ENCODE results near the gene KRT83. TPM values are rescaled to one million over a fixed set of nuclear protein-coding genes. Genes with fewer than 3 reads are reported as not detected.
"Not testable (repeated sequence)": the region's sequence is repeated elsewhere in the genome, so short reads cannot be mapped to it uniquely, and the experiment has no call there.

KRT83 gene
- total RNA-seq, 2 donors from 2014 or later = not detected

- Mint-ChIP-seq H3K27ac (no peak overlapping the region), H3K9me3 (no peaks in the 10 kb centered on the region), H3K27me3 (ENCODE audit: low read depth) (peaks cover 68% of the 10 kb centered on the region), H3K4me1 (ENCODE audit: low read depth) (peaks cover 24% of the 10 kb centered on the region), H3K4me3 (peak overlapping the region; percentile 65 to 66), H3K36me3 (ENCODE audit: insufficient read depth in 2 of 2) (no peaks in the 10 kb centered on the region)
- ATAC-seq (replicated peaks in 1 of 2) (peak; percentile 85 to 91), DNase-seq (peak; percentile 66)
Measured at GRCh38 chr12:52307836-52308805, 13.1 kb downstream of the KRT83 start.

- Mint-ChIP-seq H3K36me3 (ENCODE audit: insufficient read depth in 2 of 2) (no peaks in the 10 kb centered on the region), H3K4me3 (no peak overlapping the region), H3K27me3 (ENCODE audit: low read depth) (peaks cover 59% of the 10 kb centered on the region), H3K27ac (no peak overlapping the region), H3K4me1 (ENCODE audit: low read depth) (peaks cover 24% of the 10 kb centered on the region), H3K9me3 (no peaks in the 10 kb centered on the region)
- ATAC-seq (replicated peaks in 1 of 2) (no peak), DNase-seq (no peak)
Measured at GRCh38 chr12:52306731-52307130, 14.5 kb downstream of the KRT83 start.

GRCh38 chr12:52305921-52306705, 15.1 kb downstream of the KRT83 start:
- Mint-ChIP-seq H3K27me3 (ENCODE audit: low read depth) (peaks cover 59% of the 10 kb centered on the region), H3K27ac (no peak overlapping the region)
- DNase-seq = no peak

GRCh38 chr12:52304941-52305411, 16.2 kb downstream of the KRT83 start:
- not testable (repeated sequence) for H3K9me3 Mint-ChIP-seq; H3K27ac Mint-ChIP-seq; H3K4me3 Mint-ChIP-seq; H3K36me3 Mint-ChIP-seq (ENCODE audit: insufficient read depth in 2 of 2)
- H3K27me3 Mint-ChIP-seq (ENCODE audit: low read depth) = peaks cover 54% of the 10 kb centered on the region
- ATAC-seq (replicated peaks in 1 of 2) (peak; percentile 60 to 66), DNase-seq (peak; percentile 14 to 38)
- peaks cover 24% of the 10 kb centered on the region for H3K4me1 Mint-ChIP-seq (ENCODE audit: low read depth)

More at GRCh38 chr12:52305921-52306705, 15.1 kb downstream of the KRT83 start:
- Mint-ChIP-seq H3K4me1 (ENCODE audit: low read depth) (peaks cover 24% of the 10 kb centered on the region), H3K36me3 (ENCODE audit: insufficient read depth in 2 of 2) (no peaks in the 10 kb centered on the region), H3K9me3 (no peaks in the 10 kb centered on the region), H3K4me3 (no peak overlapping the region)
- no peak for ATAC-seq (replicated peaks in 1 of 2)

GRCh38 chr12:52302242-52302914, 18.8 kb downstream of the KRT83 start:
- H3K36me3 Mint-ChIP-seq (ENCODE audit: insufficient read depth in 2 of 2); ATAC-seq (replicated peaks in 1 of 2); H3K9me3 Mint-ChIP-seq; H3K4me3 Mint-ChIP-seq; DNase-seq; H3K27ac Mint-ChIP-seq: not testable (repeated sequence)
- peaks cover 13% of the 10 kb centered on the region for H3K4me1 Mint-ChIP-seq (ENCODE audit: low read depth)
- H3K27me3 Mint-ChIP-seq (ENCODE audit: low read depth) = peaks cover 41% of the 10 kb centered on the region

GRCh38 chr12:52301721-52302120, 19.5 kb downstream of the KRT83 start:
- H3K36me3 Mint-ChIP-seq (ENCODE audit: insufficient read depth in 2 of 2); H3K9me3 Mint-ChIP-seq; H3K4me3 Mint-ChIP-seq; ATAC-seq (replicated peaks in 1 of 2); DNase-seq; H3K27ac Mint-ChIP-seq: not testable (repeated sequence)
- Mint-ChIP-seq H3K4me1 (ENCODE audit: low read depth) (peaks cover 13% of the 10 kb centered on the region), H3K27me3 (ENCODE audit: low read depth) (peaks cover 40% of the 10 kb centered on the region)

GRCh38 chr12:52300796-52301691, 20.2 kb downstream of the KRT83 start:
- Mint-ChIP-seq H3K27me3 (ENCODE audit: low read depth) (peaks cover 34% of the 10 kb centered on the region), H3K36me3 (ENCODE audit: insufficient read depth in 2 of 2) (no peaks in the 10 kb centered on the region), H3K4me1 (ENCODE audit: low read depth) (peaks cover 13% of the 10 kb centered on the region), H3K4me3 (no peak overlapping the region), H3K27ac (no peak overlapping the region), H3K9me3 (no peaks in the 10 kb centered on the region)
- DNase-seq (no peak), ATAC-seq (replicated peaks in 1 of 2) (no peak)

- Mint-ChIP-seq H3K4me1 (ENCODE audit: low read depth) (no peaks in the 10 kb centered on the region), H3K36me3 (ENCODE audit: insufficient read depth in 2 of 2) (no peaks in the 10 kb centered on the region), H3K27ac (no peak overlapping the region), H3K4me3 (no peak overlapping the region), H3K9me3 (no peaks in the 10 kb centered on the region), H3K27me3 (ENCODE audit: low read depth) (peaks cover 24% of the 10 kb centered on the region)
- ATAC-seq (replicated peaks in 1 of 2) (no peak), DNase-seq (no peak)
Measured at GRCh38 chr12:52298677-52299190, 22.5 kb downstream of the KRT83 start.

GRCh38 chr12:52296572-52297215, 24.5 kb downstream of the KRT83 start:
- no peak for ATAC-seq (replicated peaks in 1 of 2)
- Mint-ChIP-seq H3K9me3 (no peaks in the 10 kb centered on the region), H3K4me1 (ENCODE audit: low read depth) (no peaks in the 10 kb centered on the region), H3K36me3 (ENCODE audit: insufficient read depth in 2 of 2) (no peaks in the 10 kb centered on the region), H3K27ac (no peak overlapping the region), H3K4me3 (no peak overlapping the region), H3K27me3 (ENCODE audit: low read depth) (peaks cover 32% of the 10 kb centered on the region)
- no peak for DNase-seq

GRCh38 chr12:52295663-52296062, 25.5 kb downstream of the KRT83 start:
- no peaks in the 10 kb centered on the region for H3K9me3 Mint-ChIP-seq
- H3K4me3 Mint-ChIP-seq = no peak overlapping the region
- ATAC-seq (replicated peaks in 1 of 2) (no peak), DNase-seq (no peak)
- no peak overlapping the region for H3K27ac Mint-ChIP-seq
- H3K27me3 Mint-ChIP-seq (ENCODE audit: low read depth) = peaks cover 37% of the 10 kb centered on the region
- H3K36me3 Mint-ChIP-seq (ENCODE audit: insufficient read depth in 2 of 2) = no peaks in the 10 kb centered on the region
- no peaks in the 10 kb centered on the region for H3K4me1 Mint-ChIP-seq (ENCODE audit: low read depth)

GRCh38 chr12:52294803-52295202, 26.4 kb downstream of the KRT83 start:
- no peaks in the 10 kb centered on the region for H3K36me3 Mint-ChIP-seq (ENCODE audit: insufficient read depth in 2 of 2)
- no peak overlapping the region for H3K27ac Mint-ChIP-seq
- peaks cover 30% of the 10 kb centered on the region for H3K27me3 Mint-ChIP-seq (ENCODE audit: low read depth)
- H3K4me1 Mint-ChIP-seq (ENCODE audit: low read depth) = no peaks in the 10 kb centered on the region
- no peak for ATAC-seq (replicated peaks in 1 of 2)
- no peak overlapping the region for H3K4me3 Mint-ChIP-seq
- DNase-seq = no peak
- no peaks in the 10 kb centered on the region for H3K9me3 Mint-ChIP-seq

Data from activated T-cell treated with anti-CD3 and anti-CD28 coated beads, Interleukin-2, amount 50 U/mL, for 72 hours (primary cell).